Skin epidermis (tissue), 12 donors: Measurements from ENCODE around the gene ARHGEF10L.

ENCODE experiments used
- H3K27ac ChIP-seq, 21 experiments: fragments of 200-600 bp; sonication (generic) in 11 of 21; one replicate each; pipeline ENCODE4 v1.5.0; 2020; ENCODE audit warnings: mild to moderate bottlenecking in 3 of 21, inconsistent platforms in 2 of 21, moderate library complexity in 2 of 21
- H3K4me3 ChIP-seq, 7 experiments: fragments of 200-600 bp; sonication (generic) in 2 of 7; one replicate each; pipeline ENCODE4 v1.5.0; 2020; ENCODE audit warnings: inconsistent platforms in 2 of 7, mild to moderate bottlenecking in 2 of 7, moderate library complexity in 1 of 7

Gene ARHGEF10L

DNA sequence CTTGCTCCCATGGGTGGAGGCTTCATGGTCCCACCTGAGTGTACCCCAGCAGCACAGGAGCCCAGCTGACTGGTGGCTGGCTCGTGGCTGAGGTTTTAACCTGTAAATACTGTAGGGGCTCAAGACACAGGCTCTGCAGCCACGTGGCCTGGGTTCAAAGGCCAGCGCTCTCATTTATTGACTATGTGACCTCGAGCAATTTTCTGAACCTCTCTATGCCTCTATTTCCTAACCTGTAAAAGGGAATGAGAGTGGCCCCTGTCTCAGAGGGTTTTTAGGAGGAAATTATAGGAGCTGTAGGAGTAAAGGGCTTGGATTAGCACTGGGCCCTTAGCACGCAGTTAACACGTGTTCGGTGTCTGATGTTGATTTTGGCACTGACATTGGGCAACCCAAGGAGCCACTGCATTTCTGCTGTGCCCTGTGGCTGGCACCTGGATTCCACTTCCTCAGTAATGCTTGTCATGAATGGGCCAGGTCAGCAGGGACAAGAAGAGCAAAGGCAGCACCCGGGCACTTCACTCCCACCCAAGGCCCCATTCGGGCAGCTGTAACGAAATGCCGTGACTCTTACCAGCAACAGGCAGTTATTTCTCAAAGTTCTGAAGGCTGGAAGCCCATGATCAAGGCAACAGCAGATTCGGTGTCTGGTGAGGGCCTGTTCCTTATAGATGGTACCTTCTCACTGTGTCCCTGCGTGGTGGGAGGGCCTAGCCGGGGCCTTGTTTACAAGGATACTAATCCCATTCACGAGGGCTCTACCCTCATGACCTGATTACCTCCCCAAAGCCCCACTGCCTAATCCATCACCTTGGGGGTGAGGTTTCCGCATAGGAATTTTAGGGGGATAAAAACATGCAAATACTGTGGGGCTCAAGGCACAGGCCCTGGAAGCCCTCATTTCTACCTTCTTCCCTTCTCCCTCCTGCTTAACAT lies 25.2 kb downstream of the ARHGEF10L start:
- H3K4me3 ChIP-seq, result no peak overlapping the region

DNA sequence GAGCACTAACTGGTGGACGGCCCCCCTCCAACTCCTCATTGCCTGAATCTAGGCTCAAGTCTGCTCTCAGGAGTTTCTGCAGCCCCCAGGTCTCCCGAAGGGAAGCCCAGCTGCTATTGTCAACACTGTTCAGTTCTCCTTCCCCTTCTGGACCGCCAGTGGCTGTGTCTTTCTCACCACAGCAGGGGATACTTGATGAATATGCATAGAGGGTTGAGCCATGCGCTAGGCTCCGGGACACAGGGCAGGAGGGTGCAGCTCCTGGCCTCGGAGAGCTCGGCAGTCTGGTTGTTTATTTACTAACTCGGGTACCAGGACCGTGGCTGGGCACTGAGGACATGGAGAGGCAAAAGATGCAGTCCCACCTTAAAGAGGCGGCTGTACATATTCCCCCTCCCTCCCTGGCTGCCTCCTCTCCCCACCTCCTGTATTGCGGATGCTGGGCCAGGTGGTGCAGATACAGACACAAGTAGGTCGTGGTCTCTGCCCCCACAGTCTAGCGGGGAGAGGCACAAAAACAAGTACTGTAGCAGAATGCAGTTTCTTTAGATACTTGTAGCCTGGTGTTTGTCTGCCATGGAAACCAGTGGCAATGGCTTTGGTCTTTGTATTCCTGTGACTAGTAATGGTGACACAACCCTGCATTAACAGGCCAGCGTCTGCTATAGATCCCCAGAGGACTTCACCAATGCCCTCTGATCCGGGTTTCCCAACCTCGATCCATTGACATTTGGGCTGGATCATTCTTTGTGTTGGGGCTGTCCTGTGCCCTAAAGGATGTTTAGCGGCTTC lies 26.2 kb downstream of the ARHGEF10L start:
- Histone ChIP-seq H3K27ac (peak overlapping the region in 6 of 21 experiments; percentile 10 to 66 (median 48)), H3K4me3 (no peak overlapping the region)

More for the DNA sequence above, 25.2 kb downstream of the ARHGEF10L start:
- H3K27ac ChIP-seq, result peak overlapping the region in 8 of 21 experiments; percentile 6 to 66 (median 48)

DNA sequence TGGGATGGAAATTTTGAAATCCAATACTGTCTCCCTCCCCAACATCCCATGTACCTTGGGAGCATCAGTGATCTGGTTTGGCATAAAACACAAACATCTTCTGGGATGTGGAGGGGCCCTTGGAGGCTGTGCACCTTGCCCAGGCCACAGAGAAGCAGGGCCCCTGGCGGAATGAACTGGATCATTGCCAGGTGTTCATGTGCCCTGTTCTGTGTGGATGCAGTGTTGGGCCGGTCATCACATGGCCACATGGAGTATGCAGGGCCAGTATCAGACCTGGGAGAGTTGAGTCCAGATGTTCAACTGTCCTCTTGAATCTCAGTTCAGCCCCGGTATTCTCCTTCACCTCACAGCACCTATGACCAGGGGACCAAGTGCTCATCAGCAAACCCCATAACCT lies 26.9 kb downstream of the ARHGEF10L start:
- Histone ChIP-seq H3K27ac (peak overlapping the region in 5 of 21 experiments; percentile 32 to 93 (median 63)), H3K4me3 (no peak overlapping the region)

DNA sequence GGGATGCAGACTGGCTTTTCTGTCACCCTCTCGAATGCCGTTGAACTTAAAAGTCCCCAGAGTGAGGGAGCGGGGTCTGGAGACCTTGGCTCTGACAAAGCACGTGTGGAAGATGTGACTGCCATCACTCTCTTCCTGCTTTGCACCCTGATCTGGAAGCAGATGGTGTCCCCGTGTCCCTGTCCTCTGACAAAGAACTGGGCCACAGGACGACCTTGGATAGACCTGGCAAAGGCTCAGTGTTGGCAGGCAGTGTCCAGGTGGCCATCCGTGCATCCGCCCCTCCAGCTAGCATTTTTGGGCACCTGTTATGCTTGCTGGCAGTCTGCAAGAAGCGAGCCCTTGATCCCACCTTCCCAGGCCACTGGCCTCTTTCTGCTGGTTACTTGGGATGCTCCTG lies 27.4 kb downstream of the ARHGEF10L start:
- Histone ChIP-seq H3K4me3 (no peak overlapping the region), H3K27ac (peak overlapping the region in 7 of 21 experiments; percentile 9 to 93 (median 63))

DNA sequence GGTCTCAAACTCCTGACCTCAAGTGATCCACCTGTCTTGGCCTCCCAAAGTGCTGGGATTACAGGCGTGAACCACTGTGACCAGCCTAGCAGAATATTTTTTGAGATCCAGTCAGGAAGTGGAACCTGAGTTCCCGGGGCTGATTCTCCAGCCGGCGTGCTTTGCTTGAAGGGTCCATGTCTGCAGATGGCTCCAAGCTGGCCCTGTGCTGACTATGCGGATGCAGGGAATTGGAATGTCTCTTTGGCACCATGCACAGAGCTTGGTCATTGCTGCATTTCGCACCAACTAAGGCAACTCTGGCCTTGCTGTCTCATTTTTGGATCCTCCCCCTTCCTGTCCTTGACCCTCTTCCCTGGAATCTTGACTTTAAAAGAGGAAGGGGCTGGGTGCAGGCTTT lies 28.1 kb downstream of the ARHGEF10L start:
- Histone ChIP-seq H3K27ac (peak overlapping the region in 14 of 21 experiments; percentile 51 to 95 (median 82)), H3K4me3 (no peak overlapping the region)

DNA sequence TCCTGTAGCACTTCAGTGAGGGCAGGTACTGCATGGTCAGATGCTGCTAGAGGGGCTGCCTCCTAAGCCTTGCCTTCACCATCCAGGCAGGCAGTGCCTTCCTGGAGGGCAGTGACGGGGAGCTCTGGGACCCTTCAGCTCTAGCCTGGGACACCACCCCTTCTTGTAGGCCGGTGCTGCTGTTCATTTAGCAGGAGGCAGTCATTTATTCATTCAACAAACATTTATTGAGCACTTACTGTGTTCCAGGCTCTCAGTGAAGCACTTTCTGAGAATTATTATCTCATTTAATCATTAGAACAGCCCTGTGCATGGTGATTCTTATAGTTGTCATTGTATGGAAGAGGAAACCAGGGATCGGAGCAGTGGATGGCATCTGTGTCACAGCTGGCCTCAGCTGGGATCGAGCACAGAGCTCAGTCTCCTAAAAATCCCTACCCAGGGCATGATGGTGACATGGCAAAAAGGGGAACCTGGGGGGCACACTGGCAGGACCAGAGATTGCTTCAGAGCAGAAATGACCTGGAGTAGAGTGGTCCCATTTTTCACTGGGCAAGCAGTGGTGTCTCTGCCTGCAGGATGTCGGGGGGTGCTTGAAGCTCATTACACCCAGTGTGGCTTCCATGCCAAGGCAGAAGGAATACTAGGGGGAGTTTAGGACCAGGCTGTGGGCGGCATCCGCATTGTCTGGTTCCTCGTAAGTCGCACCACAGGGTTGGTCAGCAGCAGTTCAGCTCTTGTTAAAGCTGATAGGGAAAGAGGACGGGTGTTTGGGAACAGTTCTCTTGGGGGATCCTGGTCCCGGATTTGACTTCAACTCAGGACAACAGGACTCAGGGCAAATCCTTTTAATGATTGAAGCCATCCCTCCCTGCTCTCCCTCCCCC lies 28.8 kb downstream of the ARHGEF10L start:
- Histone ChIP-seq H3K4me3 (no peak overlapping the region), H3K27ac (peak overlapping the region in 20 of 21 experiments; percentile 51 to 95 (median 80))

DNA sequence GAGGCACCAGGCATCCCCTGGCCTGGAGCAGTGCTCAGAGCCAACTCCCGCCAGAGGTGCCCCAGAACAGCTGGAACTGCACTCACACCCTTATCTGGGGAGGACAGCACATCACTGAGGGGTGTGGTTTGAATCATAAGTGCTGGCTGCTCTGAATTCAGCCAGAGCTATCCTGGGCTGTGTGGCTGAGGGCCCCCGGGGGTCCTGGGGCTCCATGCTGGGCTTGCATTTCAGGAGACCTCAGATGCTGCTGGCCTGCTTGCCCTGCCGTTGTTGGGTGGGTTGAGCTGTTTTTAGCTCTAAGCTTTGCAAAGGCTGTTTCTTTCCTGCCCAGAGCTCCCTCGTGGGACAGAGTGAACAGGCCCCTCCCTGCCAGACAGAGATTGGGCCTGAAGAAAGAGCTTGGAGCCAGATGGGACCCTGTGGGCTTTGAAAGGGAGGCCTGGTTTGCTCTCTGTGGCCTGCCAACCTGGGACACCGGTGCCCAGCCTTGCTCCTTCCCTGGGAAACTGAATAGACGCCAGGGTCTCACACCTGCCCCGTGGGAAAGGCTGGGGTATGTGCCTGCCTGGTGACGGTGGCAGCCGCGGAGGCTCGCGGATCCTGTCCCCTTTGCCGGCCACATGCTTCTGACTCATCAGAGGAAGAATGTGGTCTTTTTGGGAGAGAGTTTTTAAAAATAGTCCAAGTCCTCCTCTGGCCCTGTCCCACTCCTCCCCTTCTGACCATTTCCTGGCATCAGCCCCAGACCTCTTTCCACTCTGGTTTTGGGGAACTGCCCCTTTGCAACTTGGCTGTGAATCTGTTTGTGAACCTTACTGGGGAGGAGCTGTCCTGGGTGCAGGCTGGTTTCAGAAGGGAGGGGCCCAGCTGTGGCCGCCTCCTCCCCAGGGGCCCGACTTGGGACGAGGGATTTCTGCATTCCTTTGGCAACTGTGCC lies 30.0 kb downstream of the ARHGEF10L start:
- Histone ChIP-seq H3K4me3 (no peak overlapping the region), H3K27ac (peak overlapping the region in 20 of 21 experiments; percentile 51 to 95 (median 80))

DNA sequence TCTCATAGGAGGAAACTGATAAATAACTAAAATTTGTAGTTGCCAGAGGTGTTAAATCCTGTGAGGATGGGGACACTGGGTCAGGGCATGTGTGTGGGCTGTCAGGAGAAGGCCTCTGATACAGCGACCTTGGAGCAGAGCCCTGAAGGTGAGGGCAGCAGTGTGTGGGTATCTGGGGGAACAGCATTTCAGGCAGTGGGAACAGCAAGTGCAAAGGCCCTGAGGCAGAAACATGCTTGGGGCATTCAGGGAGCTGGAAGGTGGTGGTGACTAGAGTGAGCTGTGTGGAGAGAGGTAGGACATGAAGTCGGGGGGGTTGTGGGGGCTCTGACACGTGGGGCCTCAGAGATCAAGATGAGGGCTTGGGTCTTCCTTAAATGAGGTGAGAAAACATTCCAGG lies 30.7 kb downstream of the ARHGEF10L start:
- Histone ChIP-seq H3K27ac (peak overlapping the region in 16 of 21 experiments; percentile 43 to 95 (median 80)), H3K4me3 (no peak overlapping the region)

DNA sequence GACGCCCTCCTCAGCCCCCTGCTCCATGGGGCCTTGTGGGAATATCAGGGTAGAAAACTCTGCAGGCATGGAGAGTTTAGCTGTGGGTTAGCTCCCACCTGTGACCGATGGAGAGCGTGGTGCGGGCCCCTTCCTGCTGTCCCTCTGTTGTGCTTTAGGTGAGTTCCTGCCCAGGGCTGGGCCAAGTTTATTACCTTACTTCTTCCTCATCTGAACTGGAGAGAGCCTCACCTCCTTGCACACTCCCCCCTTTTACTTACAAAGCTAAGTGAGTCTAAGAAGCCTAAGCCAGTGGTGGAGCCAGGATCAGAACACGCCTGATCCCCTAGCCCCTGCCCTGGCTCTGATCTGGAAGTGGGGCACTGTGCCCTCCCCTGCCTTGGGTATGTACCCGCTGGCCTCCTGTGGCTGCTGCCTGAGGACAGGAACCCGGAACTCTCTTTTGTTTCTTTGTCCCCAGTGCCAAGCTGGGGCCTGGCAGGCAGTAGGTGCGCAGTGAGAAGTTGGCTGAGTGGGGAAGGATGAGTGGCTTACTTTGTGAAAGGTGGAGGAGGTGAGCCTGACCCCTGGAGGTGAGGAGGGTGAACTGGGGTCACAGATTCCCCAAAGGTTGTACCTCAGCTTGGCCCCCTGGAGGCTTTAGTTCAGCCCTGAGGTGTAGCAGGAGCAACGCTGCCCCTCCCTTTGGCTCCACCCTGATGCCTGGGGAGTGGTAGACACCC lies 32.9 kb downstream of the ARHGEF10L start:
- Histone ChIP-seq H3K4me3 (no peak overlapping the region), H3K27ac (peak overlapping the region in 7 of 21 experiments; percentile 17 to 77 (median 42))

DNA sequence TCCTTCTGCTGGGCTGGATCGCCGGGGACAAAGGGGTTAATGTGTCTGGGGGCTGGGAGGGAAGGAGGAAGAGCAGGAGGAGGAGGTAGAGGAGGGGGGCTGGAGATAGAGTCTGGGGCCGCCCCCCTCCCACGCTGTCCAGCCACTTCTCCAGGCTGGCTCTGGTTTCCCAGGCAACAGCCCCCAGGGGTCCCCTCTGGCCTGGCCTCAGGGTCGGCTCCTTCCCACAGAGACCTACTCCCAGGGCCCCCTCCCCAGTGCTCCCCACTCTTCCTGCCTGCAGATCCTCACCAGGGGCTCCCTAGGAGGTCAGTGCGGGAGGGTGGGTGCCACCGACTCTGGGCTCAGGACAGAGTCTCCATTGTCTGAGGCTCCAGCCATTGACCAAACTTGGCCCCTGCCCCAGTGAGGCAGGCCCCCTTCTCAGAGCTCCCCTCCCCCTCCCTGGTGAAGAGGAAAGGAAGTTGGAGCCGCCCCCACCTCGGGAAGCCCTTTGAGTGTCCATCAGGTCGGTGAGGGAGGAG lies 34.1 kb downstream of the ARHGEF10L start:
- H3K27ac ChIP-seq, result peak overlapping the region in 6 of 21 experiments; percentile 1 to 77 (median 52)
- H3K4me3 ChIP-seq, result no peak overlapping the region

DNA sequence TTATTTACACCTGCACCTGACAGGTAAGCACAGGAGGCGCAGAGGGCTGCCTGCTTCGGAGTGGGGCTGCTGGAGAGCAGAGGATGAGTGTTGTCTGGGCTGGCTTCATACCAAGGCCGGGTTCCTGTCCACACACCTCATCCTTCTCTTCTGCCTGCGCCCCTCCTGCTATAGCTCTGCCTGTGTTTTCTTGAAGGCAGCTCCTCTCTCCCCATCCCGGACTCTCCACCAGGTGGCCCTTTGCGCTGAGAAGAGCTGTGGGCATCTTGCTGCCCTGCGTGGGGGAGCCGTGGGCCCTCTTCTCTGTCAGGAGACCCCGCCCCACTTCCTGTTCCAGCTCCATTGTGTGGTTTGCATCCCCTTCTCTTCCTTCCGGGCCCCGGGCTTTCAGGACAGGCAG lies 35.0 kb downstream of the ARHGEF10L start:
- Histone ChIP-seq H3K4me3 (no peak overlapping the region), H3K27ac (peak overlapping the region in 8 of 21 experiments; percentile 1 to 51 (median 43))

DNA sequence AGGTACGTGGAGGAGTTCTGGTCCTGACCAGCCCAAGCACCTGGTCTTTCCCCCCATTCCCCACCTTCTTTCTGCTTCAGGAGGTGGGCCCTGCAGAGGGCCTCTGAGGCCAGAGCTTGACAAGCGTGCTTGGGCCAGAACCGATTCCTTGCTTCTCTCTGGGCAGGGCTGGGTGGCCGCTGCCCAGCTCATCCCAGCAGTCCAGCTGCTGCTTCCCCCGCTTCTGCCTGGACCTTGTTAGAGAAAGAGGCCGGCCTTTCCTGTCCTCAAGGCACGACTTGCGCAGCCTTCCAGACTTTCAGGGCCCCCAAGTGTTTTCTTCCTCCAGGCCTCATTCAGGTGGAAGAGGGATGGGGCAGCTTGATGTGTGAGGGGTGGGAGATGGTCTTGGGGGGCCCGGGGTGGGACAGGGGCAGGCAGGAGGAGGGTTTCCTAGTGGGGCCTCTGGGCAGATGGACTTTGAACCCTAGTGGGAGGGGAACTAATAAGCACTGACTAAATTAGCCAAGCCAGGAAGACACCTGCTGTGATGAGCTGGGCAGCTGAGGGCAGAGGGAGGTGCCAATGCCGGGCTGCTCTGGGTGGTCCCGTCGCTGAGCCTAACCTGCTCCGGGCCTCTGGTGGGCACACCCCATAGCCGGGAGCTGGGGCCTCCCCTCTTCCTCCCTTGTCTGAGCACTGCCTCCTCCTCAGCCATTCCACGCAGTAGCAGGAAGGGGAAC lies 36.5 kb downstream of the ARHGEF10L start:
- H3K4me3 ChIP-seq, result no peak overlapping the region
- H3K27ac ChIP-seq, result peak overlapping the region in 8 of 21 experiments; percentile 1 to 55 (median 43)

DNA sequence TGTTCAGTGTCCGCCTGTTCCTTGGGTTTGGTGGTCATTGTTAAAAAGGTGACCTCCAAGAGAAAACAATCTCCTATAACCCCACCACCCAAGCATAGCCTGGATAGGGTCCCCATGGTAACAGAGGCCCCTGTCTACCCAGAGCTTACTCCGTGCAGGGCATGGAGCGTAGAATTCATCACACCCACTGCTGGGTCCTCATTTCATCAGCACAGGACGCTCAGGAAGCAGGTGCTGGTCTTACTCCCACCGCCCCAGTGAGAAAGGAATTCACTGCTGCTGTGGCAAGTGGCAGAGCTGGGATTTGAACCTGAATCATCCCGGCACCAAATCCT lies 37.0 kb downstream of the ARHGEF10L start:
- Histone ChIP-seq H3K27ac (peak overlapping the region in 4 of 21 experiments; percentile 1 to 51 (median 40)), H3K4me3 (no peak overlapping the region)

DNA sequence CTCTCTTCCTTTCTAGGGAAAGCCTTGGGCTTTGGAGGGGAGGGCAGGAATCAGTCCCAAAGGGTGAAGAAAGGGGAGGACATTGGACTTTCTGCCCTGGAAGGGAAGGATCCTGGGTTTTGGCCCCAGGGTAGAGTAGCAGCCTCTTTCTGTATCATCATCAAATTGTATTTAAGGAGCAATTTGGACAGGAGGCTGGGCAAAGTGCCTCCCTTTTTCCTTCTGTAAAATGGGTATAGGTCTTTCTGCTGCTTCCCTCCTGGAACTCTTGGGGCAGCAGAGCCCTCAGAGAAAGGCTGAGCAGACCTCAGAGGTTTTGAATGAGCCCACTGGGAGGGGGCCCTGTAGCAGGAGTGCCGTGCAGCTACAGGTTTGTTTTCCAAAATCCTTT lies 38.4 kb downstream of the ARHGEF10L start:
- H3K27ac ChIP-seq, result no peak overlapping the region

DNA sequence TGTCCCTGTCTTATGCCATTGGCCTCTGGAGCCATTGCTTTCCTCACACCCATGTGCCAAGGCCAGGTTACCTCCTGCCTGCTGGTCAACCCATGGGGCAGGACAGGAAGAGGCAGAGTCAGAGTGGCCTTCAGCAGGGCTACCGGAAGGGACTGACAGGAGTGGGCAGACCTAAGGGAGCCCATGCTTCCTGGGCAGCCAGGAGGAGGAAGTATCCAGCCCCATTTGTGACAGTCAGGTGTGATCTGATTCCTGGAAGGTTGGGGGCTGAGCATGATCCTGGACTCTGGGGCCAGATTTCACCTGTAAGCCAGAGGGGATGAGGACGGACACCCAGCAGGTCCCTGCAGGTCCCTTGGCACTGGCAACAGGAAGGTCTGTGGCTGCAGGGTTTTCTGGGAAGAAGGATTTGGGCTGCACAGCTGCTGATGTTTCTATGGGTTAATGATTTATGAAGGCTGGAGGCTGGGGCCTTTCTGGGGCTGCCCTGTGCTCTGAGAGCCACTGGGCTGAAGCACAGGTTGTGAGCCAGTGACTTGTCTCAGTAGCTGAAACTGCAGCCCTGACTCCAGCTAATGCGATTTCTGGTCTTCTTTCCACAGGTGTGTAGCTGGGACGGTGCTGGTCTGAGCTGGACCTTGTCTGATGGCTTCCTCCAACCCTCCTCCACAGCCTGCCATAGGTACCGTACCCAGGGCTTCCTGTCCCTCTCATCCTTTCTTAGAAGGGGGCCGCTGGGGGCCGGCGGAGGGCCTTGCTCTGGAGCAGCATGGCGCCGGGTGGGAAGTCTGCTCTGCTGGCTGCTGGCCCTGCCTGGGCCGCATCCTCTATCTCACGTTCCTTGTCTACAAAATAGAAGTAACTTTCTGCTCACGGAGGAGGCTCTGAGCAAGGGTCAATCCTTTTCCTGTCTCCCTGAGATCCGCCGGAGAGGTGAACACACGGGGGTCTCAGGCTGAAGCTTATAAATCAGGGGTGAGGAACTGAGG lies 40.7 kb downstream of the ARHGEF10L start:
- Histone ChIP-seq H3K27ac (peak overlapping the region in 10 of 21 experiments; percentile 5 to 58 (median 28)), H3K4me3 (no peak overlapping the region)

More for the DNA sequence above, 38.4 kb downstream of the ARHGEF10L start:
- H3K4me3 ChIP-seq, result no peak overlapping the region
